ENCODE data around the gene DHH. TPM values are rescaled to one million over a fixed set of nuclear protein-coding genes. Genes with fewer than 3 reads are reported as not detected.
A peak's percentile ranks its signal among the peaks of the same experiment; 100 is the strongest.

DHH gene
- total and polyA plus RNA-seq, 10 of the 15 experiments (the other 5 are each of a cell fraction or from before 2014, with no cell fraction given), result 0.01 TPM; not detected in 9

- TF ChIP-seq USF1 (IDR thresholded peaks at IDR 0.05; ENCODE audit: borderline replicate concordance, extremely low read length, insufficient read depth, low read depth, low read length) (peak; percentile 81), WRNIP1 (IDR thresholded peaks at IDR 0.05; ENCODE audit: borderline replicate concordance, low read depth, low read length) (no peak), SPI1 (IDR thresholded peaks at IDR 0.05; ENCODE audit: borderline replicate concordance, insufficient read depth, low read depth, low read length) (peak; percentile 85), TARDBP (IDR thresholded peaks at IDR 0.05; ENCODE audit: borderline replicate concordance) (peak; percentile 31), CTCF (IDR thresholded peaks at IDR 0.05 in 2 of 3, conservative IDR thresholded peaks at IDR 0.05 in 1 of 3; ENCODE audit: control insufficient read depth in 2 of 3, extremely low read depth in 1 of 3, insufficient read depth in 1 of 3, low read depth in 3 of 3, low read length in 3 of 3) (peak; percentile 95 to 96 (median 95)), NKRF (conservative IDR thresholded peaks at IDR 0.05) (peak; percentile 88), ATF2 (IDR thresholded peaks at IDR 0.05; ENCODE audit: low read length) (peak; percentile 65; the same call in 1 of the 2 replicates), CHD2 (IDR thresholded peaks at IDR 0.05; ENCODE audit: borderline replicate concordance, low read depth, low read length) (peak; percentile 79), RAD21 (IDR thresholded peaks at IDR 0.05; ENCODE audit: insufficient read depth, low read depth, low read length) (peak; percentile 37; the same call in 1 of the 2 replicates), RELB (IDR thresholded peaks at IDR 0.05; ENCODE audit: low read depth) (peak; percentile 12; the same call in 1 of the 2 replicates), SUZ12 (IDR thresholded peaks at IDR 0.05; ENCODE audit: unreplicated experiment) (no peak), ZNF207 (IDR thresholded peaks at IDR 0.05; ENCODE audit: borderline replicate concordance) (no peak; the same call in none of the 2 replicates), MAX (IDR thresholded peaks at IDR 0.05; ENCODE audit: low read depth, low read length) (peak; percentile 94), ATF7 (IDR thresholded peaks at IDR 0.05; ENCODE audit: low read depth) (peak; percentile 50; the same call in 1 of the 2 replicates), SMC3 (IDR thresholded peaks at IDR 0.05; ENCODE audit: borderline replicate concordance, low read length) (peak; percentile 33; the same call in 1 of the 2 replicates), MLLT1 (IDR thresholded peaks at IDR 0.05) (no peak; the same call in 1 of the 2 replicates), JUNB (IDR thresholded peaks at IDR 0.05) (no peak; the same call in 1 of the 2 replicates)
These were observed 35.8 kb upstream of the DHH start (continued) for GRCh38 chr12:49130151-49131050.
